ENCODE results near the gene CDK11A.

GRCh38 chr1:1664941-1665814, 59.0 kb downstream of the CDK11A start:
- TF ChIP-seq, protein P1, sequence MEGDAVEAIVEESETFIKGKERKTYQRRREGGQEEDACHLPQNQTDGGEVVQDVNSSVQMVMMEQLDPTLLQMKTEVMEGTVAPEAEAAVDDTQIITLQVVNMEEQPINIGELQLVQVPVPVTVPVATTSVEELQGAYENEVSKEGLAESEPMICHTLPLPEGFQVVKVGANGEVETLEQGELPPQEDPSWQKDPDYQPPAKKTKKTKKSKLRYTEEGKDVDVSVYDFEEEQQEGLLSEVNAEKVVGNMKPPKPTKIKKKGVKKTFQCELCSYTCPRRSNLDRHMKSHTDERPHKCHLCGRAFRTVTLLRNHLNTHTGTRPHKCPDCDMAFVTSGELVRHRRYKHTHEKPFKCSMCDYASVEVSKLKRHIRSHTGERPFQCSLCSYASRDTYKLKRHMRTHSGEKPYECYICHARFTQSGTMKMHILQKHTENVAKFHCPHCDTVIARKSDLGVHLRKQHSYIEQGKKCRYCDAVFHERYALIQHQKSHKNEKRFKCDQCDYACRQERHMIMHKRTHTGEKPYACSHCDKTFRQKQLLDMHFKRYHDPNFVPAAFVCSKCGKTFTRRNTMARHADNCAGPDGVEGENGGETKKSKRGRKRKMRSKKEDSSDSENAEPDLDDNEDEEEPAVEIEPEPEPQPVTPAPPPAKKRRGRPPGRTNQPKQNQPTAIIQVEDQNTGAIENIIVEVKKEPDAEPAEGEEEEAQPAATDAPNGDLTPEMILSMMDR (conservative IDR thresholded peaks at IDR 0.05; ENCODE audit: low read length) = no peak
- TF ChIP-seq EZH2phosphoT487 (IDR thresholded peaks at IDR 0.05; ENCODE audit: borderline replicate concordance, low read depth, low read length) = no peak
